T-cell (primary cell): ENCODE measurements around the gene MOB3B. TPM values are rescaled to one million over a fixed set of nuclear protein-coding genes. Genes with fewer than 3 reads are reported as not detected.
"Not testable (repeated sequence)": the region's sequence is repeated elsewhere in the genome, so short reads cannot be mapped to it uniquely, and the experiment has no call there.

Source experiments
- ATAC-seq, 4 experiments: fragments of 200-7000 bp in 3 of 4; fragments of 150-1000 bp in 1 of 4; cut with Tn5 transposase; replicated peaks in 1 of 4; 1 replicate in 3 of 4; 2 replicates in 1 of 4; pipeline ENCODE4 v1.10.0; 2021; ENCODE audit warnings: moderate library complexity in 3 of 4, mild to moderate bottlenecking in 2 of 4, moderate number of reproducible peaks in 1 of 4
- CTCF ChIA-PET, 2 donors: fragments of 300-600 bp; sonication (Branson Sonifier 250); formaldehyde crosslinking; loops; one replicate each; lab custom pipeline; 2022; ENCODE audit warnings: antibody characterized with exemption in 2 of 2; lab: Charles Lee
- POLR2A ChIA-PET, 2 donors: fragments of 300-600 bp; sonication (Branson Sonifier 250); formaldehyde crosslinking; loops; one replicate each; lab custom pipeline; 2022; ENCODE audit warnings: antibody characterized with exemption in 2 of 2; lab: Charles Lee
- DNase-seq, 35 experiments: peaks; one replicate each; pipeline versions ENCODE4 v3.0.0 to v3.0.0-alpha.2; 2013 to 2023
- H3K27ac ChIP-seq: one replicate; pipeline ENCODE4 v1.5.1; 2013; ENCODE audit warnings: low read length
- H3K27me3 ChIP-seq, 2 experiments: replicated peaks in 1 of 2; 1 replicate in 1 of 2; 2 replicates in 1 of 2; pipeline versions ENCODE4 v1.6.1 to v1.7.0; 2013; ENCODE audit warnings: low read length in 1 of 2, mixed read lengths in 1 of 2; ENCODE audit not compliant: control insufficient read depth in 2 of 2, insufficient read depth in 2 of 2; ENCODE audit errors: extremely low read depth in 1 of 2
- H3K36me3 ChIP-seq, 2 donors: 1 replicate in 1 of 2; 2 replicates in 1 of 2; pipeline versions ENCODE4 v1.6.1 to v1.7.0; 2013; ENCODE audit warnings: low read length in 1 of 2; ENCODE audit not compliant: control insufficient read depth in 2 of 2, insufficient read depth in 1 of 2; ENCODE audit errors: extremely low read depth in 1 of 2
- H3K4me1 ChIP-seq, 2 experiments: 1 replicate in 1 of 2; 2 replicates in 1 of 2; pipeline versions ENCODE4 v1.6.1 to v1.7.0; 2013; ENCODE audit warnings: low read length in 2 of 2, mixed read lengths in 1 of 2; ENCODE audit not compliant: insufficient read depth in 2 of 2, control insufficient read depth in 1 of 2; ENCODE audit errors: extremely low read depth in 1 of 2
- H3K4me3 ChIP-seq, 2 donors: 1 replicate in 1 of 2; 2 replicates in 1 of 2; pipeline versions ENCODE4 v1.5.1 to v1.7.0; 2013; ENCODE audit warnings: mild to moderate bottlenecking in 2 of 2, low read length in 1 of 2, moderate library complexity in 1 of 2; ENCODE audit not compliant: control insufficient read depth in 1 of 2; ENCODE audit errors: extremely low read depth in 1 of 2
- H3K9me3 ChIP-seq: 2 replicates; pipeline ENCODE4 v1.7.0; 2013
- H3K27ac Mint-ChIP-seq, 2 donors: one replicate each; pipeline ENCODE4 v1.8.0; 2020 to 2021; ENCODE audit warnings: mild to moderate bottlenecking in 2 of 2, mixed read lengths in 2 of 2
- H3K27me3 Mint-ChIP-seq, 2 donors: one replicate each; pipeline ENCODE4 v1.8.0; 2021 to 2022; ENCODE audit warnings: mixed read lengths in 2 of 2
- H3K36me3 Mint-ChIP-seq: one replicate; pipeline ENCODE4 v1.8.0; 2021; ENCODE audit warnings: mixed read lengths
- H3K4me1 Mint-ChIP-seq, 3 donors: one replicate each; pipeline ENCODE4 v1.8.0; 2020 to 2022; ENCODE audit warnings: mixed read lengths in 3 of 3, mild to moderate bottlenecking in 1 of 3
- H3K4me3 Mint-ChIP-seq, 3 donors: one replicate each; pipeline ENCODE4 v1.8.0; 2020 to 2022; ENCODE audit warnings: mild to moderate bottlenecking in 3 of 3, mixed read lengths in 3 of 3, moderate library complexity in 3 of 3
- H3K9me3 Mint-ChIP-seq, 3 donors: one replicate each; pipeline ENCODE4 v1.8.0; 2020 to 2022; ENCODE audit warnings: mixed read lengths in 3 of 3
- WGBS: methylation state at CpG from one replicate; pipeline ENCODE4 v1.1.5; 2013; ENCODE audit warnings: missing lambda C conversion rate; ENCODE audit not compliant: insufficient coverage; 5-methylcytosine and 5-hydroxymethylcytosine counted together
- total RNA-seq, 35 experiments: library from RNA in 6 of 35; stranded (reverse) in 6 of 35; fragments of 120-200 nt in 1 of 35; gene quantifications; one replicate each; pipeline versions ENCODE4 v1.2.1 to v1.2.4 and lab custom pipeline; 2013 to 2026

MOB3B gene
- total RNA-seq, 5 donors from 2014 or later (not counting 1 experiment from before 2014, with no cell fraction given) = 0.40 to 0.72 (median 0.56) TPM

DNA sequence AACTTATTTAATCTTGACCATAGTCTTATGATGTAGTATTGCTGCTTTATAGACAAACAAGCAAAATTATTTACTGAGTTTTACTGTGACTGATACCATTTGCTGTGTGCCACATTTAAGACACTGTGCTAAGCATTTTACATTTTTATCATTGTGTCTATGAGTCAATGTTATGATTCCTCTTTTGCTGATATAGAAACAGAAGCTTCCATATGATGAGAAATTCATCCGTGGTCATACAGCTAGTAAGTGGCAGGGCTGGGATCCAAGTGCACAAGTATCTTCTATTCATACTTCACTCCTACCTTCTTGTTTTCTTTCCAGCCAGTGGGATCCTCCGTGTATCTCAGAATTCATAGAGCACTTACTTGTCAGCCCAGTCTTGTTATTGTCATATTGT, 22.6 kb downstream of the MOB3B start:
- CTCF ChIA-PET = no interaction called here
- Mint-ChIP-seq H3K4me1 (peaks cover 0 to under 1% (median 0%) of the 10 kb centered on the region in 3 donors), H3K36me3 (peaks cover 6% of the 10 kb centered on the region), H3K27ac (no peak overlapping the region), H3K27me3 (no peaks in the 10 kb centered on the region), H3K9me3 (no peaks in the 10 kb centered on the region), H3K4me3 (no peak overlapping the region)
- ATAC-seq (no peak), DNase-seq (no peak)
- Histone ChIP-seq H3K27me3 (no peaks in the 10 kb centered on the region), H3K9me3 (no peaks in the 10 kb centered on the region), H3K4me1 (no peaks in the 10 kb centered on the region), H3K36me3 (no peaks in the 10 kb centered on the region), H3K4me3 (no peak overlapping the region), H3K27ac (no peak overlapping the region)
- 80% methylated on average over 2 of the region's 2 CpGs for WGBS
- POLR2A ChIA-PET = no interaction called here

DNA sequence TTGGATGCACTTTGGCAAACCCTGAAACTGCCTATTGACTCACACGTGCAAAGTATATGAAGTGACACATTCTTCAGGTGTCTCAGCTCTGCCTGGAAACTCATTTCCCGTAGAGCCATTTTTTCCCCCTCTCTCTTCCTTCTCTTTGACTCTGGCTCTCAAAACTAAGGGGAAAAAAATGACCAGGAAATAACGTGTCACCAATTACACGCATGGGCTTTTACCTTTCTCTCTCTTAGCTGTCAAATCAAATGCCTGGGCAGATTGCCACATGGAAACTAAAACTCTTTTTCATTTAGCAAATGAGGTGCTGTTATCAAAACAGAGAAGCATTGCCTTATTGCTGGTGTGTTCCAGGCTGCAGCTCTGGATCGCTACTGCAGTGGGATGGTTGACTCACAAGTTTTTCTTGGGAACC, 23.9 kb downstream of the MOB3B start:
- H3K36me3 ChIP-seq = no peaks in the 10 kb centered on the region
- no peak overlapping the region for H3K27ac ChIP-seq
- Mint-ChIP-seq H3K4me3 (no peak overlapping the region), H3K27me3 (no peaks in the 10 kb centered on the region), H3K9me3 (peaks cover 0 to 5% (median 2%) of the 10 kb centered on the region in 3 donors), H3K36me3 (peaks cover 5% of the 10 kb centered on the region), H3K4me1 (peaks cover 0 to 2% (median 0%) of the 10 kb centered on the region in 3 donors), H3K27ac (no peak overlapping the region)
- ChIA-PET POLR2A (no interaction called here), CTCF (no interaction called here)
- H3K9me3 ChIP-seq = no peaks in the 10 kb centered on the region
- 78% methylated on average over 2 of the region's 5 CpGs for WGBS
- H3K27me3 ChIP-seq = no peaks in the 10 kb centered on the region
- H3K4me1 ChIP-seq = no peaks in the 10 kb centered on the region
- no peak for ATAC-seq
- no peak overlapping the region for H3K4me3 ChIP-seq
- no peak for DNase-seq

DNA sequence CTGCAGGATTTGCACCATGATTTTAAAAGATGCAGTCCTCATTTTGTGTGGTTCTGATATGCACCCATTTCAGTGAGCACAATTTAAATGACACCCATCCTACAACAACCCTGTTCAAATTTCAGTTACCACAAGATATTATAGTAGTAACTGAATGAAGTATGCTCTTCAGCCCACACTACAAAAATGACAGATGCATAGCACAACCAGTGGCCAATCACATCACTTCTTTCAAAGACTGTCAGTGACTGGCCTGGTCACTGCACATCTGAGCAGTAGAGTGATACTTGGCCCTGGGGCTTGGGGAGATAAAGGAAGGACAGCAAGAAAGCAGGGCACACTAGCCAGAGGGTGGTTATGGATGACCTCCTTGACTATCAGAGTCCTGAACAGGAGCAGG, 25.4 kb downstream of the MOB3B start:
- ChIA-PET CTCF (no interaction called here), POLR2A (no interaction called here)
- no peak for DNase-seq
- Histone ChIP-seq H3K9me3 (no peaks in the 10 kb centered on the region), H3K4me1 (no peaks in the 10 kb centered on the region), H3K27ac (no peak overlapping the region), H3K36me3 (no peaks in the 10 kb centered on the region), H3K27me3 (no peaks in the 10 kb centered on the region), H3K4me3 (no peak overlapping the region)
- H3K27ac Mint-ChIP-seq = no peak overlapping the region
- ATAC-seq = no peak
- no peaks in the 10 kb centered on the region for H3K27me3 Mint-ChIP-seq
- peaks cover 0 to 5% (median 2%) of the 10 kb centered on the region in 3 donors for H3K9me3 Mint-ChIP-seq
- peaks cover 3% of the 10 kb centered on the region for H3K36me3 Mint-ChIP-seq
- H3K4me3 Mint-ChIP-seq = no peak overlapping the region
- H3K4me1 Mint-ChIP-seq = peaks cover 0 to 3% (median 2%) of the 10 kb centered on the region in 3 donors

DNA sequence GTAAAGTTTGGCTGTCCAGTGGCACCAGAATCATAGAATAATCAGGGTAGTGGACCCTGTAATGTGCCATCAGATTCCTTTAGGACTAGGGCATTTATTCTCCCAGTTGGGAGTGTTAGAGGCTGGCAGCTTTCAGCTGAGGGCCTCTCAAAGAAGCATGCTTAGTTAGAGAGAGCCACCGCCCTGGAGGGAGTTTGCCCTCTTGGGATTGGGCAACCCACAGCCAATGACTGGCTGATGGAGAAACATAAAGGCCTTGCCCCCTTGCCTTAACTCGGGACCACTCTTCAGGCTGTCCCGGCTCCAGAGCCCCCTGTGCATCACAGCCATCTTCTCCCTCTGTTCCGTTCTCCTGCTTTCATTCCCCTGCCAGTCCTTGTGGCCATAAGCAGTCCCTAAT, 26.0 kb downstream of the MOB3B start:
- Mint-ChIP-seq H3K27me3 (no peaks in the 10 kb centered on the region), H3K4me3 (no peak overlapping the region), H3K27ac (no peak overlapping the region), H3K9me3 (peaks cover 0 to 5% (median 2%) of the 10 kb centered on the region in 3 donors), H3K36me3 (no peaks in the 10 kb centered on the region), H3K4me1 (peaks cover 0 to 3% (median 2%) of the 10 kb centered on the region in 3 donors)
- no peaks in the 10 kb centered on the region for H3K4me1 ChIP-seq
- H3K9me3 ChIP-seq = no peaks in the 10 kb centered on the region
- H3K27ac ChIP-seq = no peak overlapping the region
- H3K27me3 ChIP-seq = no peaks in the 10 kb centered on the region
- H3K36me3 ChIP-seq = no peaks in the 10 kb centered on the region
- 86% methylated on average over 4 of the region's 4 CpGs for WGBS
- ATAC-seq (no peak), DNase-seq (no peak)
- H3K4me3 ChIP-seq = no peak overlapping the region
- ChIA-PET POLR2A (no interaction called here), CTCF (interaction anchor here in 1 of 2 donors (0.6 kb wide), 1 partner anchor 198 kb away, joined by 3 read pairs; no protein-coding TSS in a partner anchor)

DNA sequence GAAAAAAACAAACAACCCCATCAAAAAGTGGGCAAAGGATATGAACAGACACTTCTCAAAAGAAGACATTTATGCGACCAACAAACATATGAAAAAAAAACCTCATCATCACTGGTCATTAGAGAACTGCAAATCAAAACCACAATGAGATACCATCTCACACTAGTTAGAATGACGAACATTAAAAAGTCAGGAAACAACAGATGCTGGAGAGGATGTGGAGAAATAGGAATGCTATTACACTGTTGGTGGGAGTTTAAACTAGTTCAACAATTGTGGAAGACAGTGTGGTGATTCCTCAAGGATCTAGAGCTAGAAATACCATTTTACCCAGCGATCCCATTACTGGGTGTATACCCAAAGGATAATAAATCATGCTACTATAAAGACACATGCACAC, 28.7 kb downstream of the MOB3B start:
- H3K27me3 ChIP-seq, H3K36me3 ChIP-seq, ATAC-seq, H3K36me3 Mint-ChIP-seq, H3K4me3 Mint-ChIP-seq, H3K9me3 ChIP-seq, CTCF ChIA-PET, DNase-seq, H3K4me1 Mint-ChIP-seq, H3K4me1 ChIP-seq, H3K9me3 Mint-ChIP-seq, H3K27me3 Mint-ChIP-seq, H3K4me3 ChIP-seq, POLR2A ChIA-PET, H3K27ac Mint-ChIP-seq, H3K27ac ChIP-seq: not testable (repeated sequence)
- no CpG with 5 or more reads among the region's 3 CpGs for WGBS

DNA sequence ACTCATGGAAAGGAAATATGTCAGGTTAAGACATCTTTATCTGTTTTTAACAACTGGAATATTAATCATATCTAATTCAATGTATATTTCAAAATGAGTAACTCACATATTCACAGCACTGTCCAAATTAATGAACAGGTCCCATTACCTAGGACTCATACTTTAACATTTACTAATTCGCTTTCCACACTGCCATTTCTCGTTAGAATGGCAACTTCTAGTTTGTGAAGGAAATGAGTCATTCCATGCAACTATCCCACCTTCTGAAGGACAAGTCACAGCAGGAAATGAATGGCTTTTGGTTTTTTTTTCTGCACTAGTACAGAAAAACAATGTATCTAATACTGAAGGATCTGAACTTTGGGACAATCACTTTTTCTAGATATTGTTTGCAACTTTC, 30.2 kb downstream of the MOB3B start:
- no CpG with 5 or more reads among the region's 2 CpGs for WGBS
- Histone ChIP-seq H3K27me3 (no peaks in the 10 kb centered on the region), H3K4me3 (no peak overlapping the region), H3K36me3 (no peaks in the 10 kb centered on the region), H3K9me3 (no peaks in the 10 kb centered on the region), H3K27ac (no peak overlapping the region), H3K4me1 (no peaks in the 10 kb centered on the region)
- peaks cover 0 to 3% (median 2%) of the 10 kb centered on the region in 3 donors for H3K4me1 Mint-ChIP-seq
- ChIA-PET POLR2A (no interaction called here), CTCF (interaction anchor here in 1 of 2 donors (0.7 kb wide), 1 partner anchor 222 kb away, joined by 3 read pairs; no protein-coding TSS in a partner anchor)
- no peak overlapping the region for H3K27ac Mint-ChIP-seq
- H3K4me3 Mint-ChIP-seq = no peak overlapping the region
- no peak for ATAC-seq
- DNase-seq = no peak
- no peaks in the 10 kb centered on the region for H3K27me3 Mint-ChIP-seq
- peaks cover 4% of the 10 kb centered on the region for H3K36me3 Mint-ChIP-seq
- peaks cover 0 to 5% (median 2%) of the 10 kb centered on the region in 3 donors for H3K9me3 Mint-ChIP-seq
